Duodenal mucosa (tissue), 2 donors: ENCODE measurements around the gene SRSF2.
"Not testable (repeated sequence)": the region's sequence is repeated elsewhere in the genome, so short reads cannot be mapped to it uniquely, and the experiment has no call there.

Experiments used
- H3K27ac ChIP-seq: one replicate; pipeline ENCODE4 v1.7.0; 2013; ENCODE audit warnings: low read depth, low read length
- H3K27me3 ChIP-seq, 2 donors: one replicate each; pipeline ENCODE4 v1.7.0; 2013; ENCODE audit warnings: low read length in 2 of 2, control low read depth in 1 of 2; ENCODE audit not compliant: insufficient read depth in 2 of 2, control insufficient read depth in 1 of 2
- H3K36me3 ChIP-seq, 2 donors: one replicate each; pipeline ENCODE4 v1.7.0; 2013; ENCODE audit warnings: low read length in 2 of 2, control low read depth in 1 of 2; ENCODE audit not compliant: insufficient read depth in 2 of 2, control insufficient read depth in 1 of 2
- H3K4me1 ChIP-seq, 2 donors: one replicate each; pipeline ENCODE4 v1.7.0; 2013; ENCODE audit warnings: low read length in 2 of 2, control low read depth in 1 of 2; ENCODE audit not compliant: insufficient read depth in 2 of 2, control insufficient read depth in 1 of 2
- H3K4me3 ChIP-seq, 2 donors: one replicate each; pipeline ENCODE4 v1.7.0; 2013; ENCODE audit warnings: low read length in 2 of 2, low read depth in 1 of 2
- H3K9ac ChIP-seq, 2 donors: one replicate each; pipeline ENCODE4 v1.7.0; 2013; ENCODE audit warnings: low read length in 2 of 2, low read depth in 1 of 2
- H3K9me3 ChIP-seq, 2 donors: one replicate each; pipeline ENCODE4 v1.7.0; 2013; ENCODE audit warnings: low read length in 2 of 2, control low read depth in 1 of 2; ENCODE audit not compliant: control insufficient read depth in 1 of 2

SRSF2 gene

DNA sequence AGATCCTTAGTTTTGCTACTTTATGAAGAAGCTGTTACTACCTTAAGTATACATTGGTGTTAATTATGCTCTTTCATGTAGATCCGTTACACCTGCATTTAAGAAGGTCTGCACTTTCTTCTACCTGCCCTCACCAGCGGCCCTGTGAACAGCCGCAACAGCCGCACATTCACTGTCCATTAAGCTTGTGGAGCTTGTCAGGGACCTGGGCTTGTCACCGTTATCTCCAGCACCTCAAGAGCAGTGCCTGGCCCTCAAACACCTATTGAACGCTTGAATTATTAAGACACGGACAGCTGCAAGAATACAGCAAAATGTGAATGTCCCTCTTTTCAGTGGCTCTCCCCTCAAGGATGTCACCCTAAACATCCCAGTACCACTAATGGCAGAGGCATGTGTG lies 23.4 kb downstream of the SRSF2 start:
- peaks cover 13 to 52% of the 10 kb centered on the region in 2 donors for H3K36me3 ChIP-seq
- H3K9me3 ChIP-seq = no peaks in the 10 kb centered on the region
- no peak overlapping the region for H3K27ac ChIP-seq
- no peak overlapping the region for H3K4me3 ChIP-seq
- no peak overlapping the region for H3K9ac ChIP-seq
- no peaks in the 10 kb centered on the region for H3K27me3 ChIP-seq
- H3K4me1 ChIP-seq = peaks cover 22 to 33% of the 10 kb centered on the region in 2 donors

DNA sequence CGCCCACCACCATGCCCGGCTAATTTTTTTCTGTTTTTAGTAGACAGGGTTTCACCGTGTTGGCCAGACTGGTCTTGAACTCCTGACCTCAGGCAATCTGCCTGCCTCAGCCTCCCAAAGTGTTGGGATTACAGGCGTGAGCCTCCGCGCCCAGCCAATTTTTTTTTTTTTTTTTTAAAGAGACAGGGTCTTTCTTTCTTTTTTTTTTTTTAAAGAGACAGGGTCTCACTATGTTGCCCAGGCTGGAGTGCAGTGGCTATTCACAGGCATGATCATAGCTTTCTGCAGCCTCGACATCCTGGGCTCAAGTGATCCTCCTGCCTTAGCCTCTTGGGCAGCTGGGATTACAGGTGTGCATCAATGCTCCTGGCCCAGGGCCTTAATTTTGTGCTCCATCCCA lies 24.8 kb downstream of the SRSF2 start:
- not testable (repeated sequence) for H3K27ac ChIP-seq

DNA sequence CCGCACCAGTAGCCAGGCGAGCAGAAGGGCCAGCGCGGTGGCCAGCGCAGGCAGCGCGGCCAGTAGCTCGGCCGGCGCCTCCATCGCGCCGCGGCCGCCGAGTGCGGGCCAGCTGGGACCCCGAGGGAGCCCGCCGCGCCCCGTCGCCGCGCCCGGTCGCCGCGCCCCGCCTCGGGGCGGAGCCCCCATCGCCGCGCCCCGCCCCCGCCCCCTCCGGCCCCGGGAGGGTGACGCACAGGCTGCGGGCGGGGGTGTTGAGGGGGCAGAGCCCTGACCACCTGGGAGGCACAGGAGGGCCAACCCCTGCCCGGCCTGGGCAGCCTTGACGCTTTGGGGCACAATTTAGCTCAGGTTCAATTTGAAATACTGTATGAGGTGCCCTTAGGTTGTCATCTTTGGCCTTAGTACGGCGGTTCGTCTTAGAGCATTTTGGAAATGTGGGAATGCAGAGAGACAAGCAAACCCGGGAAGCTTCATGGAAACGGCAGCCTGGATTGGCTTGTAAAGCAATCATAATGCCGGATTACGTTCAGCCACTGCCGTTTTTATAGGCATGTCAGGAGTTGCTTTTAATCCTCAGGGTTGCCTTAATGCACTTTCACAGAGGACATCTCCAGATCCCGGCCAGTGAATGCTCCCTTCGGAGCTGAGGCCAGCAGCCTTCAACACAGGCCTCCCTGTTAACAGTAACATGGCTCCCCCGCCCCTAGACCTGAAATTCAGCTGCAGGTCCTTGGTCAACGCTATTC lies 26.1 kb downstream of the SRSF2 start, which contains the start of gene MXRA7:
TSS of gene MXRA7 (minus strand) at position 103 of the 749 bp plus-strand sequence. CDS start at position 84, 19 bp downstream.
- Histone ChIP-seq H3K27me3 (no peaks in the 10 kb centered on the region), H3K9ac (peak within 1 kb of the TSS; percentile 64 to 70), H3K4me3 (peak within 1 kb of the TSS; percentile 62 to 66), H3K27ac (peak within 1 kb of the TSS; percentile 86), H3K4me1 (peaks cover 21 to 23% of the 10 kb centered on the region in 2 donors), H3K36me3 (peaks cover 2 to 27% of the 10 kb centered on the region in 2 donors), H3K9me3 (no peaks in the 10 kb centered on the region)

More for the DNA sequence above, 24.8 kb downstream of the SRSF2 start:
- not testable (repeated sequence) for H3K27me3 ChIP-seq, H3K9me3 ChIP-seq, H3K9ac ChIP-seq, H3K4me3 ChIP-seq
- Histone ChIP-seq H3K4me1 (peaks cover 25 to 33% of the 10 kb centered on the region in 2 donors), H3K36me3 (peaks cover 5 to 40% of the 10 kb centered on the region in 2 donors)

DNA sequence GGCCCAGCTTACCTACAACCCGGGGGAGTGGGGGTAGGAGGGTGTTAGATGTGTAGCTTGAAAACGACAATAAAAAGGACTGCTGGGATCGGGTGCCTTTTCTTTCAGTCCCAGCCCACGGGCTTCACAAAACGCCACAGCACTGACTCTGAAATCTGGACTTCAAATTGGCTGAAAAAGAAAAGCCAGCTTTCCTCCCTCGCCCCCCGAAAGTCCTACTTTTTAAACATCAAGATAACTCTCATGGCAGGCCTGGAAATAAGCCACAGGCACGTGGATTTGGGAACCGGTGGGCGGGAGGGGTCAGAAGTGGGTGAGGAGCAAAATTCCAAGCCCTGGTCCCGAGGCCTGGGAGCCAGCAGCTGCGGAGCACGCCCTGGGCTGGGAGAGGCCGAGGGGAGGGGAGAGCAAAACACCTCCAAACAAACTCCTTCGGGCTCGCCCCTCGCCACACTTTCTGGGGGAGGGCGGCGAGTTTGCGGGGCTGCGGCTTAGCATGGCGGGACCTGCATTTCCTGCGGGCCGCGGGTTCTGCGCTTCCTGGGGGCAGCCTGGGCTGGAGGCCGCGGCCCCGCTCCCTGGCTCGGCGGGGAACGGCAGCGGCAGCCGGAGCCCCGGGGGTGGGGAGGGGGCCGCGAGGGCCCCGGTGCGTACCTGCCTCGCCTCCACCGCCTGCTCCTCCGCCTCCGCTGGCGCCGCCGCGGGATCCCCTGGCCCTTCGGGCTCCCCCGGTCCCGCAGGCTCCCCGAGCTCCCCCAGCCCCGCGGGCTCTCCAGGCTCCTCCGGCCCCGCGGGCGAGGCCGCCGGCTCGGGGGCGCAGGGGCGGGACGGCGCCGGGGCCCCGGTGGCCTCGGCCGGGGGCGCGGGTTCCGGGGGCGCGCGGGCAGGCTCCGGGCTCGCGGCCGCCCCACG lies 26.9 kb downstream of the SRSF2 start:
- Histone ChIP-seq H3K36me3 (peaks cover 0 to 19% of the 10 kb centered on the region in 2 donors), H3K4me3 (peak overlapping the region; percentile 31 to 61), H3K9ac (peak overlapping the region; percentile 64 to 70), H3K4me1 (peaks cover 15 to 16% of the 10 kb centered on the region in 2 donors), H3K27ac (peak overlapping the region; percentile 86)
- not testable (repeated sequence) for H3K9me3 ChIP-seq, H3K27me3 ChIP-seq

DNA sequence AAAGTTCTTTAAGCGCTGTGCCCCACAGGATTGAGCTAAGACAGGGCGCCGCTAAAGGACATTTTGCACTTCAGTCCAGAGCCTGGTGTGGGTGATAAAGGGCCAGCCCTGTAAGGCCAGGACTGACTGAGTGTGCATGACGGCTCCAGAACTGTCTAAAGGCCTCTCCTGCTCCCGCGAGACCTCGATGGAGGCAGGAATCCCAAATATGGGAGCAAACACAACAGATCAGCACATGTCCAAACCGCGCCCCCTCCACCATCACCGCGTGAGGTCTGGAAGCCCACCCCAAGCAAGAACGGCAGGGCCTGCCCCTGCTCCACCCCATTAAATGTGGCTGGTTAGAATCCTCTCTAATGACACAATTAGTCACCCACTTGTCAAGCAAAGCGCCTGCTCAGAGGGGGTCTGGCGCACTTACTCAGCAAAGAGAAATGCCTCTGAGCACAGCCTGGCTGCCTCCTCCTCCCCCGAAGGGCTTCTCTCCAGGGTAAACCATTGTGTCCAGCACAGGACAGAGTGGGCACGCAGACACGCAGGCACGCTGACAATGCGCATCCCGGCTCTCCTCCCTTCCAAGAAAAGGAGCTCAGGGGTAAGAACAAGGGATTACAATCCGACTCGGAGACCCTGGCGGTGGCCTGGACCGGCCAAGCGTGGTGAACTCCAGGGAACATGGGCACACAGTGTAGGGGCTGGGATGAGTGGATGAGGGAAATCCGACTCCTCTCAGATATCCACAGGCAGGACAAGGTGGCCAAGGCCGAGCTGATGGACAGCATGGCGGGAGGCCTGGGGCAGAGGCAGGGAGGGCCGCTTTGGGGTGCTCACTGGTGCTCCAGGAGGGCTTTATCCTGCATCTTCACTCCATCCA lies 27.8 kb downstream of the SRSF2 start:
- H3K9me3 ChIP-seq = no peaks in the 10 kb centered on the region
- H3K4me3 ChIP-seq = peak overlapping the region; percentile 31 to 61
- peaks cover 0 to 17% of the 10 kb centered on the region in 2 donors for H3K36me3 ChIP-seq
- peaks cover 12 to 13% of the 10 kb centered on the region in 2 donors for H3K4me1 ChIP-seq
- peak overlapping the region; percentile 86 for H3K27ac ChIP-seq
- H3K9ac ChIP-seq = peak overlapping the region; percentile 64 to 70
- no peaks in the 10 kb centered on the region for H3K27me3 ChIP-seq

DNA sequence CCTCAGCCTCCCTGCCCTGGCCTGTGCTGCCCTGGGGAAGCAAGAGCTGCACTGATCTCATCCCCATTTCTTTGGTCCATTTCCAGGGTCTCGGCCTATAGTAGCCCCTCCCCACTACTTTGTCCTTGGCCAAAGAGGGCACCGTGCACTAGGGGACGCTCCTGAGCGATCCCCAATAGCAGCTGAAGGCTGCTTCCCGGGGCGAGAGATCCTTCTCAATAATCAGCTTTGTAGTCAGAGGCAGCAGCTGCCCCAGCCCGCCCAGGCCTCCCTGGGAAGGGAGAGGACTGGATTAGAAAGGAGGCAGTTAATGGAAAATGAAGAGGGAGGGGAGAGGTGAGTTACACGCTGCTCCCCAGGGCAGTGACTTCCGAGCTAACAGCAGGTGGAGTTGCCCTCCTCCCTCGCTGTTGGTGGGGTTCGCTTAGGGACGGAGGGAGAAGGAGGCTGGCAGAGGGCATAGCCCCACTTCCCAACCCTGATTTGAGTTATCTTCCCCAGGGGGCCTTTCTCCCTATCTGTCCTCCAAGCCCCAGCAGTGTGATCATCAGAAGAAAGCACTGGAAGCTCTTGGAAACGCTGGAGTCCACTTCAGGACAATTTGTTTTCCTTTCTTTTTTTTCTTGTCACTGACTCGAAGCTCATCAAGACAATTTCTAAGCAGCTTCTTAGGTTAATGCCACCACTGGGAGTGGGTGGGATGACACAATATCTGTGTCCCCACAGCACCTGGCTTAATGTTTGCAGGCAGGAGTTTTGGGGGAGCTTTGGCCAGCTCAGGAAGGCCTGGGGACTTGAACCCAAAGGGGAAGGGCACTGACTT lies 28.9 kb downstream of the SRSF2 start:
- H3K9ac ChIP-seq = peak overlapping the region in 1 of 2 donors; percentile 17
- no peak overlapping the region for H3K4me3 ChIP-seq
- H3K36me3 ChIP-seq = peaks cover 0 to 8% of the 10 kb centered on the region in 2 donors
- no peaks in the 10 kb centered on the region for H3K9me3 ChIP-seq
- peaks cover 12 to 13% of the 10 kb centered on the region in 2 donors for H3K4me1 ChIP-seq
- H3K27ac ChIP-seq = peak overlapping the region; percentile 50
- H3K27me3 ChIP-seq = no peaks in the 10 kb centered on the region

DNA sequence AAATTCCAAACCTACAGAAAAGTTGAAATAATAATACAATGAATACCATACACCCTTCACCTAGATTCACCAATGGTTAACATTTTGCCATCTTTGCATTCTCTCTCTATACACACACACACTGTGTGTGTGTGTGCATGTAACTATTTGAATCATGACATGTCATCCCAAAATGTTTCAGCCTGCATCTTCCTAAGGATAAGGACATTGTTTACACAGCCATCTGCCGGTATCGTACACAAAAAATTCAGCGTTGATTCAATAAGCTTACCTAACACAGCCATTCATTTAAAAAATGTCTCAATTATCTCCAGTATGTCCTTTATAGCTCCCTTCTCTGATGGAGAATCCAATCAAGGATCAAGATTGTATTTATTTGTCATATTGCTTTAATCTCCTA lies 30.3 kb downstream of the SRSF2 start:
- H3K9me3 ChIP-seq = no peaks in the 10 kb centered on the region
- no peak overlapping the region for H3K9ac ChIP-seq
- H3K4me1 ChIP-seq = peaks cover 12 to 13% of the 10 kb centered on the region in 2 donors
- no peaks in the 10 kb centered on the region for H3K27me3 ChIP-seq
- no peak overlapping the region for H3K4me3 ChIP-seq
- no peaks in the 10 kb centered on the region for H3K36me3 ChIP-seq
- H3K27ac ChIP-seq = no peak overlapping the region

DNA sequence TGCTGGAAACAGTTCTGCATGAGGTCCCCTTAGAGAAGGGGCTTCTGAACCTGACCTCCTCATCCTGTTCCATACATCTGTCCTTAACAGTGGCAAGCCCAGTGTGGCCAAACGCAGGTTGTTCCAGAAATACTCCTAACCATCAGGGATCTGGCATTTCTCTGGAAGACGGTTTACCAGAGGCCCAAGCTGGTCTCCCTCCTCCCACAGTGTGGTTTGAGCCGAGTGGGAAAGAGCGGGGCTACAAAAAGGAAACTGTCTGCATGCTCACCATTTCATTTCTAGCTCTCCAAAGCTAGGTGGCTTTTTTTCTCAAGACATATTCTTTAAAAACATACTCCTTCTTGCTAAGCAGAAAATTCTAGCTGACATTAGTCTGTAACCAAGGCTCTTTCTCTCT lies 32.3 kb downstream of the SRSF2 start:
- Histone ChIP-seq H3K36me3 (no peaks in the 10 kb centered on the region), H3K27me3 (no peaks in the 10 kb centered on the region), H3K4me1 (peaks cover 4 to 12% of the 10 kb centered on the region in 2 donors), H3K9me3 (no peaks in the 10 kb centered on the region), H3K27ac (no peak overlapping the region), H3K4me3 (no peak overlapping the region), H3K9ac (no peak overlapping the region)
